Embryonic facial prominence (tissue), 1 donor: ENCODE measurements around the gene FNDC10.
"Not testable (repeated sequence)": the region's sequence is repeated elsewhere in the genome, so short reads cannot be mapped to it uniquely, and the experiment has no call there.

Experiments used
- DNase-seq: peaks from one replicate; pipeline ENCODE4 v3.0.0-alpha.2; 2016; ENCODE audit errors: extremely low spot score

FNDC10 gene

GRCh38 chr1:1599030-1599934 lies 653 bp downstream of the FNDC10 start:
- DNase-seq: no peak

- no peak for DNase-seq
Observed at GRCh38 chr1:1598720-1599029, 1.3 kb downstream of the FNDC10 start.

- DNase-seq: no peak
Observed at GRCh38 chr1:1598051-1598719, 1.8 kb downstream of the FNDC10 start.

- no peak for DNase-seq
Observed at GRCh38 chr1:1597275-1597930, 2.5 kb downstream of the FNDC10 start.

- DNase-seq: no peak
Observed at GRCh38 chr1:1596493-1597274, 3.3 kb downstream of the FNDC10 start.

GRCh38 chr1:1595341-1595740 lies 4.6 kb downstream of the FNDC10 start:
- DNase-seq: not testable (repeated sequence)

- DNase-seq: no peak
Observed at GRCh38 chr1:1594602-1595260, 5.2 kb downstream of the FNDC10 start.

- DNase-seq: no peak
Observed at GRCh38 chr1:1593834-1594601, 5.9 kb downstream of the FNDC10 start.

GRCh38 chr1:1591452-1591851 lies 8.5 kb downstream of the FNDC10 start:
- DNase-seq: no peak

- DNase-seq: no peak
Observed at GRCh38 chr1:1583347-1584010, 16.5 kb downstream of the FNDC10 start.

- no peak for DNase-seq
Observed at GRCh38 chr1:1582585-1583346, 17.2 kb downstream of the FNDC10 start.

GRCh38 chr1:1578371-1578940 lies 21.5 kb downstream of the FNDC10 start:
- DNase-seq: no peak

- no peak for DNase-seq
Observed at GRCh38 chr1:1577367-1578011, 22.4 kb downstream of the FNDC10 start.

- peak; percentile 84 for DNase-seq
Observed at GRCh38 chr1:1574721-1575537, 25.0 kb downstream of the FNDC10 start, which contains the start of gene SSU72. SSU72 (minus strand) TSS chr1:1574863; CDS start chr1:1574557, 306 bp downstream.

- DNase-seq: no peak
Observed at GRCh38 chr1:1573843-1574720, 25.9 kb downstream of the FNDC10 start.

GRCh38 chr1:1569341-1569740 lies 30.6 kb downstream of the FNDC10 start:
- no peak for DNase-seq
